Sigmoid colon (tissue), 4 donors: ENCODE measurements around the gene SPOCK1.

Experiments used
- EP300 ChIP-seq, 4 donors: sonication (generic); formaldehyde crosslinking; IDR thresholded peaks; one replicate each; pipeline ENCODE4 v1.6.1; 2017; ENCODE audit warnings: antibody characterized with exemption in 4 of 4
- POLR2AphosphoS5 ChIP-seq, 4 donors: sonication (generic); formaldehyde crosslinking; IDR thresholded peaks; one replicate each; pipeline ENCODE4 v1.6.1; 2017; ENCODE audit warnings: antibody characterized with exemption in 4 of 4

DNA sequence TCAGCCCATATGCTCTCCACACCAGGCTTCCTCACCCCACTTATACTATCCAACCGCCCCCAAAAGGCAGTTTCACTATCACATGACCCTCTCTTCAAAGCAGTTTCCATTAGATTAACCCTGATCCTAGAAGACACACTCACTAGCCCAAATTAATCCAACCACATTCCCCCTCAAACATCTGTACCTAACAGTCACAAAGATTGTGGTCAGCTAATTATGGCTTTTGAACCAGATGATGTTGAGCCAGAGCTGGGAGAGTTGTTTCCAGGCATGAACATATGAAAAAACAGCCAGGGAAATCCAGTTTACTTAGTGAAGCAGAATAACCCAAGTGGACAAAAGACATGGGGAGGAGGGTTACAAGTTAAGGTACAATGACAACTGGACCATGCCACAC, 131.2 kb downstream of the SPOCK1 start:
- TF ChIP-seq POLR2AphosphoS5 (IDR thresholded peaks at IDR 0.05): no peak
- TF ChIP-seq EP300 (IDR thresholded peaks at IDR 0.05): no peak
